ENCODE measurements around the gene PTPRN2. TPM values are rescaled to one million over a fixed set of nuclear protein-coding genes. Genes with fewer than 3 reads are reported as not detected.
"Not testable (repeated sequence)": the region's sequence is repeated elsewhere in the genome, so short reads cannot be mapped to it uniquely, and the experiment has no call there.

PTPRN2 gene
- total RNA-seq, 1 donor from 2014 or later, result 0.72 TPM

- no peak for DNase-seq (ENCODE audit: low spot score)
Observed at GRCh38 chr7:158056761-158057160, 530.9 kb downstream of the PTPRN2 start.

GRCh38 chr7:158055726-158056510 lies 531.7 kb downstream of the PTPRN2 start:
- no peak for DNase-seq (ENCODE audit: low spot score)

DNA sequence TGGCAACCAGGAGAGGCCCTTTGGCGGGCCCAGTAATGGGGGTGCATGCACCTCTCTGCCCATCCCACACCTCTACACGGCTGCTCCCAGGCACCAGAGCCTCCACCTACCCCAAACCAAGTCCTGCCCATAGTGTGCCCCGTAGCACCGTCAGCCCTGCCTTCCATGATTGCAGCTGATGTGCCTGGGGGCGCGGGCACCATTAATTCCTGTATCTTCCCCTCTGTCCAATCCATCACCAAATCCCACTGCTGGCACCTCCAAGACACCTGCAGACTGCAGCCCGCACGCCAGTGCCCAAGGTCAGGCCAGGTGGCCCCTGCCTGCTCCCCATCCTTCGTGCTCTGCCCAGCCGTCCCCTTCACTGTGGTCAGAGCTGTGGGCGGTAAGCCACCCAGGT lies 533.0 kb downstream of the PTPRN2 start:
- no peak for DNase-seq (ENCODE audit: low spot score)

- DNase-seq (ENCODE audit: low spot score), result no peak
Observed at GRCh38 chr7:158054081-158054480, 533.5 kb downstream of the PTPRN2 start.

- no peak for DNase-seq (ENCODE audit: low spot score)
Observed at GRCh38 chr7:158053183-158053915, 534.3 kb downstream of the PTPRN2 start.

GRCh38 chr7:158052381-158053060 lies 535.1 kb downstream of the PTPRN2 start:
- no peak for DNase-seq (ENCODE audit: low spot score)

DNA sequence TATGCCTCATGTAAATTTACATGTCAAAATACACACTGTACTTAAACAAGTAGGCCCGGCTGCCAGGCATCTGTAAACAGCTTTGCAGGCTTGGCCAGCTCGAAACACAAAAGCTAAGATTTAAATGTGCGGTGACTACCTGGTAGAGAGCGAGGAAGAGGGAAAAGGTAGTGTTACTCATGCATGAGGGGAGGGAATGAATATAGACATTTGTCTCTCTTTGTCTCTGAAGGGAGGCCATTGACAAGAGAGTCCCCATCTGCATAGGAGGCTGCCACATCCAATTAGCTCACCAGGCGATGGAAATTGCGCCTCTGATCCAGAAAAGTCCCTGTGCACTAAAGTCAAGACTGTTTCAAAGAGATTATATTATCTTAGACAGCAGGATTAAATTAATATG lies 535.8 kb downstream of the PTPRN2 start:
- no peak for DNase-seq (ENCODE audit: low spot score)

GRCh38 chr7:158050978-158051651 lies 536.5 kb downstream of the PTPRN2 start:
- DNase-seq (ENCODE audit: low spot score), result no peak

DNA sequence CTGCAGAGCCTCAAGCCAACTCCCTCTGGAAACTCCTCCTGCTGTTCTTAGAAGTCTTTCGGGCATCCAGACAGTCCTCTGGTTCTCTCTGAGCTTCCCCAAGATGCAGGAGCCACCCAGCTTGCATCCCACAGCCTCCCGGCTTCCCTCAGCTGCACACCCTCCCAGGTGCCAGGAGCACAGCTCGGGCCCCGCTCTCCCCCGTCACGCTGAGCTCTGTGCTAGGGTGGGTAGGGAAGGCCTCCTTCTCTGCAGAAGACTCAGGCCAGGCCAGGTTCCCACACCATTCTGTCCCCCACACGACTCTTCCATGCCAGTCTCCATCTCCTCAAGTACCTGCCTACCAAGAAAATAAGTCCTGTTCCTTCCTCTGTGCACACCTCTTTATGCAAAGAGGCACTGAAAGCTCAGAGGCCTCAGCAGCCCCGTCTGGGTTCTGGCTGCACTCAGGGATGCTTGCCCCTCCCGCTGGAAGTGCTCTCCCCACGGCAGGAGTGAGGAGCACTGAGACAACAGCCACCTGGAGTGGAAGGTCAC lies 537.1 kb downstream of the PTPRN2 start:
- DNase-seq (ENCODE audit: low spot score), result no peak

DNA sequence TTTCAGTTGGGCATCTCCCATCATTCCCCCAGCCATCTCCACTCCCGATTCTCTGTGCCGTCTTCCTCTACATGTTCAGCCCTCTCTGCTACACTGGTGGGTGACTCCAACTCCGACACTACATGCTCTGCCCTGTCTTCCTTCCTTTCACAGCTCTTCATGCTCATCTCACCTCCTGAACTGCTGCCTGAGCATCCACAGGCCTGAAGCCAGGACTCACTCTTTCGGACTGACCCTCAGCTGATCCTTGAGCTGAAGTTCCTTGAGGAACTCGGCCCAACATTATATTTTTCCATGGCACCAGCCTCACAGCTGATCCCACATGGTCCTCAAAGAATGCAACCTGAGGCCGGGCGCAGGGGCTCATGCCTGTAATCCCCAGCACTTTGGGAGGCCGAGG lies 538.4 kb downstream of the PTPRN2 start:
- no peak for DNase-seq (ENCODE audit: low spot score)

- DNase-seq (ENCODE audit: low spot score), result no peak
Observed at GRCh38 chr7:158048569-158048968, 539.1 kb downstream of the PTPRN2 start.

DNA sequence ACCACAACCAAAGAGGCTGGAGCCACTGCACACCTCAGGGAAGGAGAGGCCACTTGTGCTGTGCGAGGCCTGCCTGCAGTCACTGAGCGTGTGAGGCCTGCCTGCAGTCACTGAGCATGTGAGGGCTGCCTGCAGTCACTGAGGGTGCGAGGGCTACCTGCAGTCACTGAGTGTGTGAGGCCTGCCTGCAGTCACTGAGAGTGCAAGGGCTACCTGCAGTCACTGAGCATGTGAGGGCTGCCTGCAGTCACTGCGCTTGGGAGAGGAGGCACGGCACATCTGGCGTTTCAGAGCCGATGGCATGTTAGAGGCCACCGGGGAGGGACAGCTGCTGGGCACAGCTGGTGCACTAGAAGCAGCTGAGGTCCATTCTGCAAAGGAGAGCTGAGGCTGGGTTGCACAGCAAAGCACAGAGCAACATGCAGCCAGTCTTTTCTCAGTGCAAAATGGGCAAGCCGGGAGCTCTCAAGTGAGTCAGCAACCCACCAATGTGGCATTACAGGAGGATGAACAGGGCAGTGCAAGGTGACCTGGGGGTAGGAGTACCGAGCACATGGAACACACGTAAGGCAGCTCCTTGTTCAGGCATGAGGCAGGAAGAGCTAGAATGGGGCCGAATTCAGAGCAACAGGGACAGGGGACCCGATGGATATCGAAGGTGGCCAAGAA lies 540.1 kb downstream of the PTPRN2 start:
- DNase-seq (ENCODE audit: low spot score), result no peak

DNA sequence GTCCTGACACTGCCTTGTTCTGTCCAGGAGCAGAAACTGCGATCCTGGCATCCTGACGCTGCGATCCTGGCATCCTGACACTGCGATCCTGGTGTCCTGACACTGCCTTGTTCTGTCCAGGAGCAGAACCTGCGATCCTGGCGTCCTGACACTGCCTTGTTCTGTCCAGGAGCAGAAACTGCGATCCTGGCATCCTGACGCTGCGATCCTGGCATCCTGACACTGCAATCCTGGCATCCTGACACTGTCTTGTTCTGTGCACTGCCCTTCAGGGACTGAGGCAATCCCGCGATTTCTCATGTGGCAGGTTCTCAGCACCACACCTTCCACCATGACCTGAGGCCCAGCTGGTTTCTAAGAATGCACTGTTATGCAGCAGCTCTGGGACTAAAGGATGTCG lies 541.4 kb downstream of the PTPRN2 start:
- DNase-seq (ENCODE audit: low spot score), result not testable (repeated sequence)

DNA sequence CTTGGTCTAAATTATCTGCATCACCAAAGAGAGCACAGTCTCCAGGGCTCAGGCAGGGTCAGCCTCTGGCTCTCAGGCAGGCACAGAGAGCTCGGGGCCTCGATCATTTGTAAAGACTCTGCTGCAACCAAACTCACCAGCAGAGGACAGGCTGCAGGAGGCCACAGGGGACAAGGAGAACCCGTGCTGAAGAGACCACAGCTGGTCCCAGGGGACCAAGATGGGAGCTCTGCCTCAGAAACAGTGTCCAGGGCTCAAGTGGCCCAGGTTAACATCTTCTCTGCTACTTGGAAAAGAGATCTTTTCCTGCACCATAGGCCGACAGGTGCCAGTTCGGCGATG lies 543.2 kb downstream of the PTPRN2 start:
- no peak for DNase-seq (ENCODE audit: low spot score)

DNA sequence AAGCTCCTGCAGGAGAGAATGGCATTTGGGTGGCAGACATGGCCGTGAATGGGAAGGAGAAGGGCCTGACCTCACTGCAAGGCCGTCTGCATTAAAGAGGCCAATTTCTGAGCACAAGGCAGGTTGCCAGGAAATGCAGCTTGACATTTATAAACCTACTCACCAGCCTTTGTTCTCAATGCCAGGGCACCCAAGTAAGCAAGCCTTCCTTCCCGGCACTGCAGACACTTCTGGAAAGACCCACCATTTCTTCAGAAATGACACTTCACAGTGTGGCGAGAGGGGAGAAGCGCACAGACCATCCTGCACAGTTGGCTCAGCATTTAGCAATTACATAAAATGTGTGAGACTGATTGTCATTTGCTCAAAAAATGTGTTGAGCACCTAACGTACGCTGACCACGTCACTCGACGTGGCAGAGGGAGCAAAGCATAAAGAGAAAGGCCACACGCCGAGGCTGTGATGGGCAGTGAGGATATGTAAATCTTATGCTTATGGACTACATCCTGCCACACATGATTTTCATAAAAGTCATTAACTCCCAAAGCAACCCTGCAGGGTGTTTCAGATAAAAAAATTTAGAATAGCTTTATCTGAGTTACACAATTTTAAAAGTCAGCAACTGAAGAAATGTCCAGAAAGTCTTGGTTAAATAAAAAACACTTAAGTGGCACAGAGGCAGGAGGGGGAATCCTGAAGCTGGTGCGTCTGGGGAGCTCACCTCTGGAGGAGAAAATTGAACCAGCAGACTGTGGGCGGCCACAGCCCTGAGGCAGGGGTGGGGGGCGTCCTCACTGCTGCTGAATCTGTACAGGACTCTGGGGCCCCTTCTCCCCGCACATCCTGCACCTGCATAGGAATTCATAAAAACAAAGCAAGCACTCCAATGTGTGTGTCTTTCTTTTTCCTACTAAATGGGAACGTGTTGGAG lies 543.8 kb downstream of the PTPRN2 start:
- no peak for DNase-seq (ENCODE audit: low spot score)

DNA sequence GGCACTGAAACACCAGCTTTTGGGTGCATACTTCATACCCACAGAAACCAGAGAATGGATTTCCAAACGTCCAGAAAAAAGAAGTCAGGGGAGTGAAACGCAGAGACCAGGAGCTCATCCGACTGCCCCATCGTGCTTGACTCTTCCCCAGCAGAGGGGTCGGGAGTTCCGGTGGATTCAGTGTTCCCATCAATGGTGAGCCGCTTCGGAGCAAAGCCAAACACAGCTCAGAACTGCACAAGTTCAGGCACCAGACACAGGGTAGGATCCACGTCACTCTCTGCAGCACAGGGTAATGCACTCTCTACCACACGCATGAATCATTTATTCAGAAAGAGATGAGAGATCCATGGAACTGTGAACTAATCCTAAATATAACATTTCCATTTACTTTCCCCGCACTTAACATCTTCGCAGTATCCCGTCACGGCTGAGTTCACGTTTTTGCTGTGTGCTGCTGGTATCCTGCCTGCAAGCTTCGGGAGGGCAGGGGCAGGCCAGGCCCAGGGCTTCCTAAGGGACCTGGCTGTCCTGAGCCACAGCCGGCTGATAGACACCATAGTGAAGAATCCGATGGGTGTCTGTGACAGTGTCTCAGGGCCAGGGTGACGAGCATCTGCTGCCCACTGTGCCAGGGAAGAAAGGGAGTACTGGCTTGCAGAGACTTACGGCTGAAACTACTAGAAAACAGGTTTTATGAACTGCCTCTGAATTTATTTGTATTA lies 545.3 kb downstream of the PTPRN2 start:
- no peak for DNase-seq (ENCODE audit: low spot score)

DNA sequence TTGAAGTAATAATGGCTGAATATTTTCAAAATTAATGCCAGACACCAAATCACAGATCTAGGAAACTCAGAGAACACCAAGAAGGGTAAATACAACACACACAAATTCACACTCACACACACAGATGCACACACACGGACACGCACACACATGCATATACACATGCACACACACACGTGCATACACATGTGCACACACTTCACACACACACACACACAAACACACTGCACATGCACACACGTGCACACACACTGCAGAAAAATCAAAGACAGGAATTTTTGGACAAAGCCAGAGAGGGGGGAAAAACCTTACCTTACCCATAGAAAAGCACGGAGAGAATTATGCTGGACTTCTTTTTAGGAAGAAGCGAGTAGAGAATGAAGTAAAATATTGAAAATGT lies 547.4 kb downstream of the PTPRN2 start:
- no peak for DNase-seq (ENCODE audit: low spot score)

DNA sequence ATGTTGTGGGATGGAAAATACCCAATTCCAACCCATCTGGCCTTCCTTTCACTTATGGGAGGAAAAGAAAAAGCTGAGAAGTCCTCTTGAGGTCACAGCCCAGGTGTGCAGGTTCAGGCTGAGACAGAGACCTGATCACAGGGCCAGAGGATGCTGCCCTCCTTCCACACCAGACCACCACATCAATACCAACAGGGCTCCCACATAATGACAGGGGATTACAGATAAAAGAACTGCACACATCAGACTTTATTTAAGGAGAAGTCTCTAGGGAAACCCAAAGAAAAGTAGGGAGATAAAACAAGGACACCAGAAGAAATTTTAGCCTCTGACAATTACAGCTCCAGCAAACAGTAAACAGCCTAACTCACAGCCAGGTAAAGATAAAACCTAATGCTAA lies 548.4 kb downstream of the PTPRN2 start:
- no peak for DNase-seq (ENCODE audit: low spot score)

- DNase-seq (ENCODE audit: low spot score), result no peak
Observed at GRCh38 chr7:158037211-158037610, 550.4 kb downstream of the PTPRN2 start.

All from umbilical cord (tissue), 2 donors.